Gastroesophageal sphincter (tissue), 4 donors: Measurements from ENCODE around the gene CEP120. TPM values are rescaled to one million over a fixed set of nuclear protein-coding genes. Genes with fewer than 3 reads are reported as not detected.

Experiments
- ATAC-seq: fragments of 150-250 bp; one replicate; pipeline ENCODE4 v1.9.1; 2016; ENCODE audit warnings: mild to moderate bottlenecking, moderate library complexity
- H3K27ac ChIP-seq, 4 donors: fragments of 200-600 bp; sonication (generic) in 3 of 4; 1 replicate in 3 of 4; 2 replicates in 1 of 4; pipeline ENCODE4 v1.5.1; 2016 to 2019
- H3K27me3 ChIP-seq: fragments of 200-600 bp; sonication (generic); one replicate; pipeline ENCODE4 v1.5.1; 2019
- H3K36me3 ChIP-seq, 2 donors: fragments of 200-600 bp; sonication (generic); one replicate each; pipeline ENCODE4 v1.5.1; 2019; ENCODE audit warnings: control low read depth in 1 of 2
- H3K4me1 ChIP-seq, 3 donors: fragments of 200-600 bp; sonication (generic); 1 replicate in 2 of 3; 2 replicates in 1 of 3; pipeline ENCODE4 v1.5.1; 2016 to 2019; ENCODE audit warnings: control low read depth in 2 of 3
- H3K4me3 ChIP-seq, 2 donors: fragments of 200-600 bp; sonication (generic); one replicate each; pipeline ENCODE4 v1.5.1; 2019; ENCODE audit warnings: mild to moderate bottlenecking in 1 of 2, moderate library complexity in 1 of 2
- H3K9me3 ChIP-seq, 3 donors: fragments of 200-600 bp; sonication (generic); one replicate each; pipeline ENCODE4 v1.5.1; 2017 to 2019; ENCODE audit warnings: control low read depth in 2 of 3
- CTCF ChIP-seq, 4 experiments: fragments of 200-600 bp in 2 of 4; fragments of 450-650 bp in 2 of 4; sonication (generic) in 1 of 4; IDR thresholded peaks; one replicate each; pipeline ENCODE4 v1.5.1; 2017 to 2019; ENCODE audit warnings: antibody characterized with exemption in 4 of 4, mild to moderate bottlenecking in 2 of 4, moderate library complexity in 2 of 4
- EP300 ChIP-seq: sonication (generic); formaldehyde crosslinking; IDR thresholded peaks from one replicate; pipeline ENCODE4 v1.6.1; 2017; ENCODE audit warnings: antibody characterized with exemption, mild to moderate bottlenecking
- POLR2A ChIP-seq, 2 donors: fragments of 450-650 bp; IDR thresholded peaks; one replicate each; pipeline ENCODE4 v1.6.1; 2017; ENCODE audit warnings: antibody characterized with exemption in 2 of 2, mild to moderate bottlenecking in 2 of 2, moderate library complexity in 1 of 2
- POLR2AphosphoS5 ChIP-seq: sonication (generic); formaldehyde crosslinking; IDR thresholded peaks from one replicate; pipeline ENCODE4 v1.6.1; 2017; ENCODE audit warnings: antibody characterized with exemption
- WGBS, 2 donors: methylation state at CpG; one replicate each; pipeline ENCODE4 v1.1.5; 2018; ENCODE audit warnings: low coverage in 1 of 2; 5-methylcytosine and 5-hydroxymethylcytosine counted together
- total RNA-seq, 4 donors: library from RNA; depleted of rRNA; stranded (reverse); fragments of >200 nt; gene quantifications; one replicate each; pipeline ENCODE4 v1.1.0, GENCODE V29; 2016

The CEP120 gene
- total RNA-seq, 4 donors from 2014 or later = 17.2 to 26.8 (median 19.8) TPM

- peaks cover 0 to 50% (median 3%) of the 10 kb centered on the region in 3 donors for H3K4me1 ChIP-seq
- no peak overlapping the region for H3K4me3 ChIP-seq
- 39 to 40% methylated on average over 1 of the region's 1 CpG for WGBS, 2 donors
- no peaks in the 10 kb centered on the region for H3K9me3 ChIP-seq
- no peaks in the 10 kb centered on the region for H3K27me3 ChIP-seq
- no peaks in the 10 kb centered on the region for H3K36me3 ChIP-seq
- peak overlapping the region in 1 of 4 donors; percentile 13 for H3K27ac ChIP-seq
- ATAC-seq = no peak
- TF ChIP-seq EP300 (no peak), CTCF (IDR thresholded peaks at IDR 0.05) (no peak), POLR2A (IDR thresholded peaks at IDR 0.05) (no peak), POLR2AphosphoS5 (no peak)
Measured at GRCh38 chr5:123358304-123358703, 64.9 kb downstream of the CEP120 start.

DNA sequence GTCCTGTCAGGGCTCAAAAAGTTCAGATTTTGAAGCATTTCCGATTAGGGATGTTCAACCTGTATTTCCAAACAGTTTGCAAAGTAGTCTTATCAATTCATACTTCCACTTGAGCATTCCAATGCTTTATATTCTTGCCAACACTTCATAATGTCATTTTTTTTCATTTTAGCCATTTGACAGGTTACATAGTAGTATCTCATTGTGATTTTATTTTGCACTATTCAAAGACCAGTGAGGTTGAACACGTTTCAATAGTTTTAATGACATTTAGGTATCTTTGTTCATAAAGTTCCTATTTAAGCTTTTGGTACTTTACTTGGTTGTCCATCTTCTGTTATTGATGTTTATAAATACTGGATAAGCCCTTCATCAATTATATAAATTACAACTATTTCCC lies 71.4 kb downstream of the CEP120 start:
- ATAC-seq = no peak
- Histone ChIP-seq H3K27ac (no peak overlapping the region), H3K9me3 (no peaks in the 10 kb centered on the region), H3K4me3 (no peak overlapping the region), H3K36me3 (peaks cover 0 to 28% of the 10 kb centered on the region in 2 donors), H3K27me3 (no peaks in the 10 kb centered on the region), H3K4me1 (no peaks in the 10 kb centered on the region)
- TF ChIP-seq CTCF (IDR thresholded peaks at IDR 0.05) (no peak), POLR2A (IDR thresholded peaks at IDR 0.05) (no peak), EP300 (no peak), POLR2AphosphoS5 (no peak)
- 88 to 93% methylated on average over 2 of the region's 2 CpGs for WGBS, 2 donors

- Histone ChIP-seq H3K4me3 (no peak overlapping the region), H3K27me3 (no peaks in the 10 kb centered on the region), H3K36me3 (peaks cover 0 to 33% of the 10 kb centered on the region in 2 donors), H3K27ac (no peak overlapping the region), H3K4me1 (no peaks in the 10 kb centered on the region), H3K9me3 (no peaks in the 10 kb centered on the region)
- 38 to 88% methylated on average over 1 of the region's 1 CpG for whole genome bisulfite sequencing, 2 donors
- no peak for TF ChIP-seq CTCF (IDR thresholded peaks at IDR 0.05)
- no peak for TF ChIP-seq POLR2A (IDR thresholded peaks at IDR 0.05)
- no peak for TF ChIP-seq POLR2AphosphoS5
- TF ChIP-seq EP300 = no peak
- ATAC-seq = no peak
Measured at GRCh38 chr5:123351240-123351639, 72.0 kb downstream of the CEP120 start.

DNA sequence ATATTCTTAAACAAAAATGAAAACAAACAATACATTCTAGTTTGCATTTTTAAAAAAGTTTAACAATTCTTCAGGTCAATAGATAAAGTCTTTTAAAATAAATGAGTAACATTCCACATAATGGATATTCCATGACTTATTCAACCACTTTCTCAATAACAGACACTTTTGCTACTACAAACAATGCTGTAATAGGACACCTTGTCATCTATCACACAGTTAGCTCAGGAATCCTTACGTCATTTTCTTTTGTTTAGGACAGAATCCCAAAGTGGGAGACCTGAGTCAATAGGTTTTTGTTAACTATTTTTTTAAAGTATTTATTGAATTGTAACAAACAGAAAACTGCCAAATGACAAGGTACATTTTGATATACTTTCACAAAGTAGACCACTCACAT lies 72.5 kb downstream of the CEP120 start:
- Histone ChIP-seq H3K4me1 (no peaks in the 10 kb centered on the region), H3K27me3 (no peaks in the 10 kb centered on the region), H3K4me3 (no peak overlapping the region), H3K27ac (no peak overlapping the region), H3K9me3 (no peaks in the 10 kb centered on the region), H3K36me3 (peaks cover 0 to 34% of the 10 kb centered on the region in 2 donors)
- TF ChIP-seq CTCF (IDR thresholded peaks at IDR 0.05) (no peak), EP300 (no peak), POLR2A (IDR thresholded peaks at IDR 0.05) (no peak), POLR2AphosphoS5 (no peak)
- ATAC-seq = no peak
- 63 to 95% methylated on average over 1 of the region's 1 CpG for WGBS, 2 donors

GRCh38 chr5:123344816-123345426 lies 78.3 kb downstream of the CEP120 start:
- Histone ChIP-seq H3K4me3 (no peak overlapping the region), H3K4me1 (peaks cover 0 to 12% (median 0%) of the 10 kb centered on the region in 3 donors), H3K36me3 (peaks cover 0 to 34% of the 10 kb centered on the region in 2 donors), H3K27ac (no peak overlapping the region), H3K27me3 (no peaks in the 10 kb centered on the region), H3K9me3 (no peaks in the 10 kb centered on the region)
- no peak for ATAC-seq
- 32 to 40% methylated on average over 4 of the region's 4 CpGs for whole genome bisulfite sequencing, 2 donors
- TF ChIP-seq CTCF (IDR thresholded peaks at IDR 0.05) (peak; percentile 39 to 78 (median 70)), POLR2AphosphoS5 (no peak)
